Calu3 (cell line): Measurements from ENCODE around the gene PSMD11. TPM values are rescaled to one million over a fixed set of nuclear protein-coding genes. Genes with fewer than 3 reads are reported as not detected.

Experiments
- BruUV-seq: library from RNA; stranded (reverse); fragments of 400-500 nt; replicated peaks from 2 replicates; lab custom pipeline; 2021; lab: Mats Ljungman, UMichigan
- CTCF ChIA-PET: fragments of 300-600 bp; sonication (Branson Sonifier 250); formaldehyde crosslinking; loops from one replicate; lab custom pipeline; 2022; ENCODE audit warnings: antibody characterized with exemption; lab: Charles Lee
- DNase-seq: peaks from one replicate; pipeline ENCODE4 v3.0.0; 2022
- H3K27ac Mint-ChIP-seq: one replicate; pipeline ENCODE4 v1.8.0; 2022; ENCODE audit warnings: mixed read lengths; ENCODE audit not compliant: unreplicated experiment
- H3K27me3 Mint-ChIP-seq: one replicate; pipeline ENCODE4 v1.8.0; 2022; ENCODE audit warnings: mixed read lengths; ENCODE audit not compliant: unreplicated experiment
- H3K36me3 Mint-ChIP-seq: one replicate; pipeline ENCODE4 v1.8.0; 2022; ENCODE audit warnings: mild to moderate bottlenecking, moderate library complexity, mixed read lengths; ENCODE audit not compliant: insufficient read depth, unreplicated experiment
- H3K4me1 Mint-ChIP-seq: one replicate; pipeline ENCODE4 v1.8.0; 2022; ENCODE audit warnings: mild to moderate bottlenecking, low read depth, mixed read lengths; ENCODE audit not compliant: unreplicated experiment
- H3K4me3 Mint-ChIP-seq: one replicate; pipeline ENCODE4 v1.8.0; 2022; ENCODE audit warnings: mild to moderate bottlenecking, low read depth, moderate library complexity, mixed read lengths; ENCODE audit not compliant: unreplicated experiment
- H3K9me3 Mint-ChIP-seq: one replicate; pipeline ENCODE4 v1.8.0; 2022; ENCODE audit warnings: low read depth, mixed read lengths; ENCODE audit not compliant: unreplicated experiment
- intact Hi-C: fragments of 100-400 bp; cut with micrococcal nuclease; formaldehyde crosslinking; loops from one replicate; pipeline ENCODE4 v1.10.0; 2022; ENCODE audit not compliant: unreplicated experiment
- total RNA-seq: library from RNA; stranded (reverse); gene quantifications from 2 replicates; pipeline ENCODE4 v1.2.3, GENCODE V29; 2022
- TF ChIP-seq, protein P1 (sequence below): fragments of 200-600 bp; IDR thresholded peaks from one replicate; pipeline ENCODE4 v1.8.0; 2022; ENCODE audit warnings: antibody characterized with exemption; ENCODE audit not compliant: unreplicated experiment

The PSMD11 gene
- total RNA-seq, 1 experiment from 2014 or later: 167 TPM

DNA sequence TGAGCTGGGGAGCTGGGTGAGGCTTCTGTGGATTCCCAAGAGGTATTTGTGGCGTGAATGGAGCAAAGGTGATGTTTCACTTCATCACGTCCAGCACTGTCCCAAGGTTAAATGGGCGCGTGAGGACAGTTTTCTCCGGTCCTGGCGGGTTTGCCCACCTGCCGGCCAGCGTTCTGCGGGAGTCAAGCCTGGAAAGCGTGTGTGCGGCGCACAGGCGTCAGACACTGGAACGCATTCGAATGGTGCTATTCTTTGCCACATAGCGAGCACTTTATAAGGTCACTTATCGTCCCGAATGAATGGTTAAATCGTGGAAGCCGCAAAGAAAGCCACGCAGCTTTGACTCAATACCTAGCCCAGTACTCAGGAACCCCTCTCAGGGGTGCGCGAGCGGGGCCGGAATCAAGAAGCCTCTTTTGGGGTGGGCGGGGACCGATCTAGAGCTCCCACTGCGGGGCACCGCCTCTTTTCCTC lies 446 bp upstream of the PSMD11 start:
- Mint-ChIP-seq H3K36me3 (peaks cover 47% of the 10 kb centered on the region), H3K9me3 (no peaks in the 10 kb centered on the region), H3K4me3 (peak overlapping the region; percentile 89), H3K4me1 (peaks cover 20% of the 10 kb centered on the region), H3K27ac (peak overlapping the region; percentile 48), H3K27me3 (no peaks in the 10 kb centered on the region)
- CTCF ChIA-PET: interaction anchor here (0.7 to 3.5 kb wide), 9 partner anchors 10 to 103 kb away, joined by 3 to 22 read pairs (median 4); partner anchors contain the start of gene CDK5R1
- intact Hi-C loops: no loop called here
- DNase-seq: no peak
- TF ChIP-seq, protein P1, sequence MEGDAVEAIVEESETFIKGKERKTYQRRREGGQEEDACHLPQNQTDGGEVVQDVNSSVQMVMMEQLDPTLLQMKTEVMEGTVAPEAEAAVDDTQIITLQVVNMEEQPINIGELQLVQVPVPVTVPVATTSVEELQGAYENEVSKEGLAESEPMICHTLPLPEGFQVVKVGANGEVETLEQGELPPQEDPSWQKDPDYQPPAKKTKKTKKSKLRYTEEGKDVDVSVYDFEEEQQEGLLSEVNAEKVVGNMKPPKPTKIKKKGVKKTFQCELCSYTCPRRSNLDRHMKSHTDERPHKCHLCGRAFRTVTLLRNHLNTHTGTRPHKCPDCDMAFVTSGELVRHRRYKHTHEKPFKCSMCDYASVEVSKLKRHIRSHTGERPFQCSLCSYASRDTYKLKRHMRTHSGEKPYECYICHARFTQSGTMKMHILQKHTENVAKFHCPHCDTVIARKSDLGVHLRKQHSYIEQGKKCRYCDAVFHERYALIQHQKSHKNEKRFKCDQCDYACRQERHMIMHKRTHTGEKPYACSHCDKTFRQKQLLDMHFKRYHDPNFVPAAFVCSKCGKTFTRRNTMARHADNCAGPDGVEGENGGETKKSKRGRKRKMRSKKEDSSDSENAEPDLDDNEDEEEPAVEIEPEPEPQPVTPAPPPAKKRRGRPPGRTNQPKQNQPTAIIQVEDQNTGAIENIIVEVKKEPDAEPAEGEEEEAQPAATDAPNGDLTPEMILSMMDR: no peak
- no TSS peak for BruUV-seq

DNA sequence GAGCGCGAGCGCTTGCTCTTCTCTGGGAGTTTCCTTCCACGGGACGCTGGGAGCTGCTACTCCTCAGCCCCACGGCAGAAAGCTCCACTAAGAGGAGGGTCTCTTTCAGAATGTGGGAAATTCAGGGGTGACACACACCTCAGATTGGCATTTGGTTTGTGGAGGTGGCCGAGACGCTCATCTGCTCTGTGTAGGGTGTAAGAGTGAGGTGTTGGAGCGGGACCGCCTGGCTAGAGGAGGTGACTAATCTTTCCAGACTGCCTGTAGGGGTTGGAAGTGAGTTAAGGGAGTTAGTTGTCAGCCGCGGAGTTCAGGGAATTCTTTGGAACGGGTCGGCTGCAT lies 735 bp downstream of the PSMD11 start:
- Mint-ChIP-seq H3K36me3 (peaks cover 59% of the 10 kb centered on the region), H3K4me3 (peak overlapping the region; percentile 89), H3K9me3 (no peaks in the 10 kb centered on the region), H3K27me3 (no peaks in the 10 kb centered on the region), H3K27ac (peak overlapping the region; percentile 48), H3K4me1 (peaks cover 20% of the 10 kb centered on the region)
- intact Hi-C loops: no loop called here
- TF ChIP-seq, protein P1: no peak
- CTCF ChIA-PET: interaction anchor here (0.6 to 3.5 kb wide), 4 partner anchors 15 to 53 kb away, joined by 3 to 22 read pairs (median 4); partner anchors contain the start of gene CDK5R1
- DNase-seq: peak; percentile 44
- BruUV-seq: no TSS peak

DNA sequence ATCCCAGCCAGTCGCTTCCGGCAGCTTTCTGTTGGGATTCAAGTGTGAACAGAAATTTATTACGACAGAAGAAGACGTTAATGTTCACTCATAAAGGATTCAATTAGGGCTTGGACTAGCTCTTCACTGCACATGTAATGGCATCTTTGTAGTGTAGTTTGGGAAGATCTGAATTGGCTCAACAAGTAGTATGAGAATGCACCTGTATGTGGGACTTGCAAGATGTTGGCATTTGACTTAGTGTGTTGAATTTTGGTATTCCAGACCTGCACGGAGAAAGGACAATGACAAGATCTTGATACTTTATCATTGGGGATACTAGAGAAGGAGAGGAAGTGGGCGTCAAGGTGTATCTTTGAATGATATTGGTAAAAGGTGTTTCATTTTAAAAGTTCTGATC lies 1.2 kb downstream of the PSMD11 start:
- H3K36me3 Mint-ChIP-seq: peaks cover 64% of the 10 kb centered on the region
- peaks cover 20% of the 10 kb centered on the region for H3K4me1 Mint-ChIP-seq
- TF ChIP-seq, protein P1: no peak
- DNase-seq: no peak
- H3K9me3 Mint-ChIP-seq: no peaks in the 10 kb centered on the region
- CTCF ChIA-PET: interaction anchor here (0.6 to 3.5 kb wide), 3 partner anchors 18 to 54 kb away, joined by 3 to 22 read pairs (median 4); partner anchors contain the start of gene CDK5R1
- peak overlapping the region; percentile 48 for H3K27ac Mint-ChIP-seq
- no peaks in the 10 kb centered on the region for H3K27me3 Mint-ChIP-seq
- peak overlapping the region; percentile 89 for H3K4me3 Mint-ChIP-seq
- intact Hi-C loops: no loop called here
- BruUV-seq: TSS peak; percentile 46

DNA sequence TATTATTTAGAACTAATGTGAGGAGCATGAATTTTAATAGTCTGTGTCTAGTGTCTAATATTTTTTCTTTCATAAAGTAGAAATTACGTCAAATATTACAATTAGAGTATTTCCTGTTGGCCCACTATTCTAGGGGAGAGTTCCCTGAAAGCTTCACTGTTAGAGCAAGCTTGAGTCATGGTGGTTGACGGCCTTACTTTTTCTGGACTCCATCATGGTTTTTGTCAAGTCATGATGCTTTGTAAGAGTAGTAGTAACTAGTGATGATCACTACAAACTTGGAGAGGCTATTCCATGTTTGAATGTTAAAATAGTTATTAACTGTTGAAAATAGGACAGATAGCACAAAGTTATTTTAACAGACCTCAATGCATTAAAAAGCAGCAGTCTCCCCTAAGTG lies 1.7 kb downstream of the PSMD11 start:
- TF ChIP-seq, protein P1: no peak
- intact Hi-C loops: no loop called here
- DNase-seq: no peak
- CTCF ChIA-PET: interaction anchor here (3.5 kb wide), 1 partner anchor 17 kb away, joined by 22 read pairs; no protein-coding TSS in a partner anchor
- Mint-ChIP-seq H3K9me3 (no peaks in the 10 kb centered on the region), H3K27me3 (no peaks in the 10 kb centered on the region), H3K4me1 (peaks cover 20% of the 10 kb centered on the region), H3K36me3 (peaks cover 68% of the 10 kb centered on the region), H3K4me3 (peak overlapping the region; percentile 89), H3K27ac (peak overlapping the region; percentile 48)
- BruUV-seq: no TSS peak
